NK-92 (cell line): ENCODE data around the gene MEMO1.
"Not testable (repeated sequence)": the region's sequence is repeated elsewhere in the genome, so short reads cannot be mapped to it uniquely, and the experiment has no call there.

ENCODE experiments used
- DNase-seq: peaks from one replicate; lab custom pipeline; 2025; ENCODE audit not compliant: unreplicated experiment; lab: John Stamatoyannopoulos, UW

The MEMO1 gene

GRCh38 chr2:31998731-31999383, 12.0 kb downstream of the MEMO1 start:
- no peak for DNase-seq

DNA sequence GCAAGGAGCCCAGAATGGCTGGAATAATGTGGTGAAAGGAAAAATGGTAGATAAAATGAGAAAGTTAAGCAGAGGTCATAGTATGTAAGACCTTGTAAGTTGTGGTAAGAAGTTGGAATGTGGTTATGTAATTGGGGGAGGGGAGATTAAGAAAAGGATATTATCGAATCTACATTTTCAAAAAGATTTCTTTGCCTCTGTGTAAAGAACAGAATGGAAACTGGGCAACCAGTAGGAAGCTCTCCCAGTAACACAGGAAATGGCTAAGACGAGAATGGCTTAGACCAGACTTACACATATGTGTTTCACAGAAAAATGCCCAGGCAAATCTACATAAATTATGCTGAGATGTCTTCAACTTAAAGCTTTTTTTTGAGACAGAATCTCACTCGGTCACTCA, 13.2 kb downstream of the MEMO1 start:
- DNase-seq = peak; percentile 4

- no peak for DNase-seq
Observed at GRCh38 chr2:31996571-31997150, 14.1 kb downstream of the MEMO1 start.

GRCh38 chr2:31992934-31993333, 17.9 kb downstream of the MEMO1 start:
- DNase-seq = no peak

- no peak for DNase-seq
Observed at GRCh38 chr2:31992025-31992579, 18.7 kb downstream of the MEMO1 start.

DNA sequence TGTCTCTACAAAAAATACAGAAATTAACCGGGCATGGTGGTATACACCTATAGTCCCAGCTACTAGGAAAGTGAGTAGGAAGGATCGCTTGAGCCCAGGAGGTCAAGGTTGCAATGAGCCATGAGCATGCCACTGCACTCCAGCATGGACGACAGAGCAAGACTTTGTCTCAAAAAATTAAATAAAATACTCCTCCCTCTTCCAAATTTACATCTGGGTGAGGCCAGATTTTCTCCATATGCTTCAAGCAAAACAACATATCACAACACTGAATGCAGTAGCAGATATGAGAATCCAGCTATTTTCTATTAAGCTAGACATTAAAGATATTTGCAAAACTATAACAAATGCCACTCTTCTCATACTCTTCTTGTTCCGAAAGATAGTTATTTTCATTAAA, 20.9 kb downstream of the MEMO1 start:
- DNase-seq = no peak

- no peak for DNase-seq
Observed at GRCh38 chr2:31987454-31988220, 23.2 kb downstream of the MEMO1 start.

GRCh38 chr2:31986906-31987305, 23.9 kb downstream of the MEMO1 start:
- no peak for DNase-seq

DNA sequence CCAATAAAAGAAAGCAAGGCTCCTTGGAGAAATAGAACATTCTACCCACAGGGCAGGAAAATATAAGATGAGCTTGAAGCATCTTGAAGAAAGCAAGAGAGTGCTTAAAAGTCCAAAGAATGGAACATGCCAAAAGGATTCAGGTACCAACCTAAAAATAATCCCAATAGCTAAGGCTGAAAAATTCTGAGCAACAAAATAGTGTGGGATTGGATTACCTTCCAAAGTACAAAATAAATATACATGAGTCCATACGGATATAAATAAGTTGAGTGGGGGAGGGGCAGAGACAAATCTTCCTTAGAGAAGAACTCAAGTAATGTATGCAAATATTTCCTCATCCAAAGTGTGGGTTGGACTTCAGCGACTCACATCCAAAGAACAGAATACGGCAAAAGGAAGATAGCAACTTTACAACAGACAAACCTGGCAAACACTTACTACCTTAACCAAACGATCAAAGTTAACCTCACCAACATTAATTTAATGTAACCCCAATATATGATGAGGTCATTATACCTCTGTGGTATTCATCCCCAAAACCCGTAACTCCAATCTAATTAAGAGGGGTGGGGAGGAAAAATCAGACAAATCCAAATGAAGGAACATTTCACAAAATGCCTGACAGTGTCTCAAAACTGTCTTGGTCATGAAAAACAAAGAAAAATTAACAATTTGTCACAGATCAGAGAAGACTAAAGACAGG, 26.9 kb downstream of the MEMO1 start:
- DNase-seq = no peak

- DNase-seq = no peak
Observed at GRCh38 chr2:31980674-31981356, 30.0 kb downstream of the MEMO1 start.

DNA sequence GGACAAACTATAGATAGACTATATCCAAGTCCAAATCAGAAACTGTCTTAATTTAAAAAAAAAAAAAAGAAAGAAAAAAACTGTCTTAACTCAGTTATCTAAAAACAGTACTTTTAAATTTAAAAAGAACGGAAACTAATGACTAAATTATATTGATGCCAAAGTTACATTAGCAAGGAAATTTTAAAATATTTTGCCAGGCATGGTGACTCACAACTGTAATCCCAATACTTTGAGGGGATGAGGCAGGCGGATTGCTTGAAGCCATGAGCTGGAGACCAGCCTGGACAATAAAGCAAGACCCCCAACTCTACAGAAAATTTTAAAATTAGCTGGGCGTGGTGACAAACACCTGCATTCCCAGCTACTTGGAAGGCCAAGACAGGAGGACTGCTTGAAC, 30.9 kb downstream of the MEMO1 start:
- DNase-seq = no peak

DNA sequence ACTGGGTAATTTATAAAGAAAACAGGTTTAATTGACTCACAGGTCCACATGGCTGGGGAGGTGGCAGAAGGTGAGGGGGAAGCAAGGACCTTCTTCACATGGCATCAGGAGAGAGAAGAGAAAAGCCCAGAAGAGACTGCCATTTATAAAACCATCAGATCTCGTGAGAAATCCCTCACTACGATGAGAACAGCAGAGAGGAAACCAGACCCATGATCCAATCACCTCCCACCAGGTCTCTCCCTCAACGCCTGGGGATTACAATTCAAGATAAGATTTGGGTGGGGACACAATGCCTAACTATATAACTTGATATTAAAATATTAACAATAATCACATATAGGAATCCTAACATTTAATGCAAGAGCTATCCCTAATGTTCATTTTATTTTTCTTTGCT, 31.8 kb downstream of the MEMO1 start:
- no peak for DNase-seq

GRCh38 chr2:31978436-31978835, 32.4 kb downstream of the MEMO1 start:
- DNase-seq = no peak

DNA sequence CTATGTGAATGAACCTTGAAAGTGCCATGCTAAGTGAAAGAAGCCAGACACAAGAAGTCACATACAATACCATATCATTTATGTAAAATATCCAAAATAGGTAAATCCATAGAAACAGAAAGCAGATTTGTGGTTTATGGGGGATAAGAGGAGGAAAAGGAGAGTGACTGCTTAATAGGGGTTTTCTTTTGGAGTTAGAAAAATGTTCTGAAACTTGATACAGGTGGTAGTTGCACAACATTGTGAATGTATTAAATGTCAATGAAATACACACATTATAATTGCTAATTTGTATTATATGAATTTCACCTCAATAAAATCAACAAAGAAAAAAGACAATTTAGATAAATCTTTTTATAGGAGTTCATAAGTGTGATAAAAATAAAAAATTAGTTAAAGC, 37.1 kb downstream of the MEMO1 start:
- no peak for DNase-seq

GRCh38 chr2:31972059-31972458, 38.7 kb downstream of the MEMO1 start:
- DNase-seq = no peak

GRCh38 chr2:31969178-31969577, 41.6 kb downstream of the MEMO1 start:
- DNase-seq = no peak

GRCh38 chr2:31967790-31968189, 43.0 kb downstream of the MEMO1 start:
- no peak for DNase-seq

DNA sequence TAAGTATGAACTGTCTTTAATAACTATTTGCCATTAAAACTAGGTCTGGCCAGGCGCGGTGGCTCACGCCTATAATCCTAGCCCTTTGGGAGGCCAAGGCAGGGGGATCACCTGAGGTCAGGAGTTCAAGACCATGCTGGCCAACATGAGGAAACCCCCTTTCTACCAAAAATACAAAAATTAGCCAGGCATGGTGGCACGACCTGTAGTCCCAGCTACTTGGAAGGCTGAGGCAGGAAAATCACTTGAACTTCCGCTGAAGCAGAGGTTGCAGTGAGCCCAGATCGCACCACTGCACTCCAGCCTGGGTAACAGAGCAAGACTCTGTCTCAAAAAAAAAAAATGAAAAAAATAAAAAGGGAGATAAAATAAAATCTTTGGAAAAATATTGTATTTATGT, 44.4 kb downstream of the MEMO1 start:
- not testable (repeated sequence) for DNase-seq

DNA sequence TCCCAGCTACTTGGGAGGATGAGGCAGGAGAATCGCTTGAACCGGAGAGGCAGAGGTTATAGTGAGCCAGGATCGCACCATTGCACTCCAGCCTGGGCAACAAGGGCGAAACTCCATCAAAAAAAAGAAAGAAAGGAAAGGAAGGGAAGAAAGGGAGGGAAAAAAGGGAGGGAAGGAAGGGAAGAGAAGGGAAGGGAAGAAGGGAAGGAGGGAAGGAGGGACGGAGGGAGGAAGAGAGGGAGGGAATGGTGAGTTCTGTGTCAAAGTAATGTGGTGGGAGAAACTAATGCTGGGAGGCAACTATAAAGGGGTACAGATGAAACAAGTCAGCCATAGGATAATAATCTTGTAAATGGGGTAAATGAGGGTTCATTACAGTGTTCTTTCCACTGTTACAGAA, 45.7 kb downstream of the MEMO1 start:
- no peak for DNase-seq

DNA sequence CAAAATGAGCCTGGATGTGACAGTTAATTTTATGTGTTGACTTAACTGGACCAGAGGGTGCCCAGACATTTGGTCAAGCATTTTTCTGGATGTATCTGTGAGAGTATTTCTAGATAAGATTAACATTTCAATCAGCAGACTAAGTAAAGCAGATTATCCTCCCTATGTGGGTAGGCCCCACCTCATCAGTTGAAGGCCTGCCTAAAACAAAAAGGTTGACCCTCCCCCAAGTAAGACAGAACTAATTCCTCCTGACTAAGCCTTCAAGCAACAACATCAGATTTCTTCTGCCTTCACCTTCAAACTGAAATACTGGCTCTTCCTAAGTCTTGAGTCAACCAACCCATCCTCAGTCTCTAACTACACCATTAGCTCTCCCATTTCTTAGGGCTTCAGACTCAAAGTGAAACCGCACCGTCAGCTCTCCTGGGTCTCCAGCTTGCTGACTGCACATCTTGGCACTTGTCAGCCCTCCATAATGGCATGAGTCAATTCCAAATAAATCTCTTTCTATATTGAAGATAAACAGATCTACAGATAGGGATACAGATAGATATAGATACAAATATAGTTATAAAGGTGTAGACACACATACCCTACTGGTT, 47.9 kb downstream of the MEMO1 start:
- no peak for DNase-seq
